Measurements from ENCODE around the gene CORO2A. TPM values are rescaled to one million over a fixed set of nuclear protein-coding genes. Genes with fewer than 3 reads are reported as not detected.

Gene CORO2A
- total and polyA plus RNA-seq, 2 of the 4 experiments (the other 2 are of a cell fraction): 1.9 to 2.2 TPM

GRCh38 chr9:98207606-98208005 is 15.2 kb upstream of the CORO2A start:
- in situ Hi-C loops (cut with MboI; ENCODE audit: low sequenced_read_pairs): loop anchor here (5.0 kb wide), 1 partner anchor 55 kb away; no protein-coding TSS in a partner anchor
- H3K18ac ChIP-seq (ENCODE audit: low read depth, low read length): no peak overlapping the region
- H3K9ac ChIP-seq (ENCODE audit: low read depth, low read length): no peak overlapping the region
- 82% methylated on average over 2 of the region's 4 CpGs; no CpG with 5 or more reads in 1 of the 2 experiments for WGBS, 2 experiments (ENCODE audit: extremely low coverage in 2 of 2, insufficient read length in 1 of 2)
- H3K9me3 ChIP-seq (ENCODE audit: control insufficient read depth, insufficient read depth, low read length): no peaks in the 10 kb centered on the region
- peak overlapping the region; percentile 53 for H2AK9ac ChIP-seq (replicated peaks; ENCODE audit: low read depth, low read length, poor library complexity)
- H4K91ac ChIP-seq (ENCODE audit: insufficient read depth, low read depth, low read length): no peak overlapping the region
- no peak overlapping the region for H3K4me3 ChIP-seq (ENCODE audit: insufficient read depth, low read depth, low read length)
- H3K4me1 ChIP-seq (ENCODE audit: control insufficient read depth, insufficient read depth, low read length): no peaks in the 10 kb centered on the region
- H2BK15ac ChIP-seq (ENCODE audit: low read depth, low read length): no peak overlapping the region
- H2BK5ac ChIP-seq (ENCODE audit: low read depth, low read length, poor library complexity, severe bottlenecking): no peak overlapping the region
- no peak overlapping the region for H2BK120ac ChIP-seq (ENCODE audit: low read depth, low read length)
- H3K4me2 ChIP-seq (ENCODE audit: low read depth, low read length): no peak overlapping the region
- H3K27me3 ChIP-seq (ENCODE audit: control insufficient read depth, insufficient read depth, low read length): no peaks in the 10 kb centered on the region
- 0 out of 2 replicates have a peak overlapping the region, but pooled peaks have one; percentile 13 for H3K4ac ChIP-seq (ENCODE audit: low read depth, low read length)
- no peak overlapping the region for H2AFZ ChIP-seq (replicated peaks; ENCODE audit: low read length, poor library complexity)
- dilution Hi-C loops (cut with HindIII; ENCODE audit: low sequenced_read_pairs, unreplicated experiment): no loop called here
- no peaks in the 10 kb centered on the region for H3K9me1 ChIP-seq (ENCODE audit: insufficient read depth, low read length)
- no peak overlapping the region for H3K23ac ChIP-seq (ENCODE audit: low read depth, low read length)
- DNase-seq (peak; percentile 20), ATAC-seq (ENCODE audit: low read depth) (no peak; the same call in 1 of the 2 replicates)
- no peak overlapping the region for H3K14ac ChIP-seq (replicated peaks; ENCODE audit: low read depth, low read length)
- H3K79me1 ChIP-seq (ENCODE audit: low read depth in 1 of 2, low read length in 2 of 2): peaks cover 4 to 9% of the 10 kb centered on the region in 2 experiments; a peak in 1 of 4 replicates
- no peak overlapping the region for H3K27ac ChIP-seq (ENCODE audit: insufficient read depth, low read length)
- H2BK20ac ChIP-seq (ENCODE audit: low read depth, low read length): no peak overlapping the region
- peaks cover 17% of the 10 kb centered on the region for H3K36me3 ChIP-seq (ENCODE audit: control insufficient read depth, insufficient read depth, low read length)
- BruUV-seq (replicated peaks): no TSS peak
- H4K20me1 ChIP-seq (ENCODE audit: insufficient read depth, low read length): no peaks in the 10 kb centered on the region
- no peak overlapping the region for H3K56ac ChIP-seq (ENCODE audit: extremely low read depth, insufficient read depth, low read length)
- POLR2A ChIA-PET (ENCODE audit: unreplicated experiment): interaction anchor here (0.7 kb wide), 1 partner anchor 19 kb away, joined by 3 read pairs; no protein-coding TSS in a partner anchor
- CTCF ChIA-PET: interaction anchor here (0.6 to 1.5 kb wide), 7 partner anchors 15 to 568 kb away, joined by 3 to 8 read pairs (median 3); no protein-coding TSS in a partner anchor
- no peak overlapping the region for H4K8ac ChIP-seq (ENCODE audit: low read depth in 2 of 2, low read length in 2 of 2)
- no peak overlapping the region for H4K5ac ChIP-seq (ENCODE audit: low read depth, low read length)
- no peak for TF ChIP-seq USF2 (IDR thresholded peaks at IDR 0.05; ENCODE audit: low read depth, low read length)
- TF ChIP-seq MAZ (IDR thresholded peaks at IDR 0.05; ENCODE audit: borderline replicate concordance, low read depth, low read length): no peak
- no peak for TF ChIP-seq CEBPB (IDR thresholded peaks at IDR 0.05; ENCODE audit: low read depth, low read length)
- TF ChIP-seq RAD21 (IDR thresholded peaks at IDR 0.05; ENCODE audit: low read length): no peak
- no peak for TF ChIP-seq BHLHE40 (IDR thresholded peaks at IDR 0.05; ENCODE audit: low read depth, low read length)
- TF ChIP-seq RFX5 (IDR thresholded peaks at IDR 0.05; ENCODE audit: low read depth, low read length): no peak
- no peak for TF ChIP-seq CHD1 (IDR thresholded peaks at IDR 0.05; ENCODE audit: low read depth, low read length)
- TF ChIP-seq CTCF (conservative IDR thresholded peaks at IDR 0.05; ENCODE audit: low read depth, low read length): no peak
- no peak for TF ChIP-seq FOS (IDR thresholded peaks at IDR 0.05; ENCODE audit: low read depth, low read length)
- no peak for TF ChIP-seq MAFK (IDR thresholded peaks at IDR 0.05; ENCODE audit: low read depth, low read length)
- TF ChIP-seq ELK1 (IDR thresholded peaks at IDR 0.05; ENCODE audit: borderline replicate concordance, low read depth, low read length): no peak
- no peak for TF ChIP-seq MXI1 (IDR thresholded peaks at IDR 0.05; ENCODE audit: borderline replicate concordance, low read depth, low read length)
- TF ChIP-seq POLR2A (IDR thresholded peaks at IDR 0.05; ENCODE audit: low read depth, low read length): no peak
- H2AK5ac ChIP-seq (ENCODE audit: low read depth, low read length): no peak overlapping the region
- intact Hi-C loops (cut with micrococcal nuclease): loop anchor here (5.0 kb wide), 2 partner anchors 285 to 585 kb away; partner anchors contain the start of gene TRMO

Measured in IMR-90 (cell line).